KMS-11 (cell line): ENCODE measurements around the gene VARS1.

Source experiments
- H2AFZ ChIP-seq: fragments of 200-600 bp; sonication (generic); 2 replicates; pipeline ENCODE4 v1.6.1; 2016; ENCODE audit warnings: antibody characterized with exemption, mixed run types, low read depth
- H3K27ac ChIP-seq: fragments of 200-600 bp; sonication (generic); 2 replicates; pipeline ENCODE4 v1.6.1; 2016; ENCODE audit warnings: mild to moderate bottlenecking, mixed run types
- H3K27me3 ChIP-seq: fragments of 200-600 bp; sonication (generic); 2 replicates; pipeline ENCODE4 v1.6.1; 2017; ENCODE audit warnings: mild to moderate bottlenecking, low read depth, mixed run types, moderate library complexity; ENCODE audit not compliant: insufficient read depth
- H3K36me3 ChIP-seq: fragments of 200-600 bp; sonication (generic); 2 replicates; pipeline ENCODE4 v1.6.1; 2017; ENCODE audit warnings: mild to moderate bottlenecking, mixed run types; ENCODE audit not compliant: insufficient read depth
- H3K4me1 ChIP-seq: fragments of 200-600 bp; sonication (generic); 2 replicates; pipeline ENCODE4 v1.6.1; 2016; ENCODE audit warnings: mild to moderate bottlenecking, low read depth, mixed run types; ENCODE audit not compliant: poor library complexity, severe bottlenecking
- H3K4me2 ChIP-seq: fragments of 200-600 bp; sonication (generic); 2 replicates; pipeline ENCODE4 v1.7.0; 2016; ENCODE audit warnings: mild to moderate bottlenecking, mixed run types
- H3K4me3 ChIP-seq: fragments of 200-600 bp; sonication (generic); IDR thresholded peaks from 2 replicates; pipeline ENCODE4 v1.6.1; 2017; ENCODE audit warnings: low read depth, low read length, mixed read lengths; ENCODE audit not compliant: insufficient read depth
- H3K79me2 ChIP-seq: fragments of 200-600 bp; sonication (generic); 2 replicates; pipeline ENCODE4 v1.6.1; 2016; ENCODE audit warnings: low read depth, mixed run types; ENCODE audit not compliant: insufficient read depth
- H3K9ac ChIP-seq: fragments of 200-600 bp; sonication (generic); 2 replicates; pipeline ENCODE4 v1.6.1; 2016; ENCODE audit warnings: mild to moderate bottlenecking, mixed run types
- H4K20me1 ChIP-seq: fragments of 200-600 bp; sonication (generic); 2 replicates; pipeline ENCODE4 v1.6.1; 2016; ENCODE audit warnings: mild to moderate bottlenecking, mixed run types; ENCODE audit not compliant: insufficient read depth
- CTCF ChIP-seq: fragments of 200-600 bp; sonication (generic); conservative IDR thresholded peaks from 2 replicates; pipeline ENCODE4 v1.6.1; 2017; ENCODE audit warnings: low read depth, mild to moderate bottlenecking, antibody characterized with exemption, low read length, moderate library complexity, mixed read lengths

The VARS1 gene

GRCh38 chr6:31749301-31750036, 46.1 kb downstream of the VARS1 start:
- H2AFZ ChIP-seq, result no peak overlapping the region
- H3K27ac ChIP-seq, result no peak overlapping the region
- no peak overlapping the region for H3K4me2 ChIP-seq
- H4K20me1 ChIP-seq, result no peaks in the 10 kb centered on the region
- H3K36me3 ChIP-seq, result no peaks in the 10 kb centered on the region
- TF ChIP-seq CTCF, result no peak
- H3K79me2 ChIP-seq, result no peaks in the 10 kb centered on the region
- H3K9ac ChIP-seq, result no peak overlapping the region
- no peaks in the 10 kb centered on the region for H3K4me1 ChIP-seq
- no peaks in the 10 kb centered on the region for H3K27me3 ChIP-seq
- H3K4me3 ChIP-seq, result no peak overlapping the region
